Esophagus muscularis mucosa (tissue), 4 donors: Measurements from ENCODE around the gene LARP4B.

Experiments
- CTCF ChIP-seq, 3 experiments: fragments of 200-600 bp in 2 of 3; fragments of 450-650 bp in 1 of 3; sonication (generic) in 2 of 3; IDR thresholded peaks; one replicate each; pipeline ENCODE4 v1.5.1; 2017 to 2019; ENCODE audit warnings: antibody characterized with exemption in 3 of 3, mild to moderate bottlenecking in 2 of 3, moderate library complexity in 1 of 3
- EP300 ChIP-seq: sonication (generic); formaldehyde crosslinking; IDR thresholded peaks from one replicate; pipeline ENCODE4 v1.6.1; 2017; ENCODE audit warnings: antibody characterized with exemption
- POLR2A ChIP-seq: fragments of 450-650 bp; IDR thresholded peaks from one replicate; pipeline ENCODE4 v1.6.1; 2017; ENCODE audit warnings: antibody characterized with exemption, moderate library complexity, mild to moderate bottlenecking, low read depth
- POLR2AphosphoS5 ChIP-seq, 2 donors: sonication (generic); formaldehyde crosslinking; IDR thresholded peaks; one replicate each; pipeline ENCODE4 v1.6.1; 2017; ENCODE audit warnings: antibody characterized with exemption in 2 of 2

GRCh38 chr10:878895-879294 is 52.6 kb downstream of the LARP4B start:
- no peak for TF ChIP-seq CTCF (IDR thresholded peaks at IDR 0.05)
- no peak for TF ChIP-seq POLR2AphosphoS5 (IDR thresholded peaks at IDR 0.05)
- no peak for TF ChIP-seq POLR2A
- TF ChIP-seq EP300 = no peak
